A549 (cell line): Measurements from ENCODE around the gene C2orf49.

Source experiments
- BCL3 ChIP-seq: fragments of >200 bp; sonication (Bioruptor Twin); formaldehyde crosslinking; IDR thresholded peaks from 3 replicates; pipeline ENCODE4 v1.6.1; 2016
- CEBPB ChIP-seq, 2 experiments: fragments of >200 bp in 1 of 2; sonication (Bioruptor Twin) in 1 of 2; formaldehyde crosslinking in 1 of 2; IDR thresholded peaks; 2 replicates each; pipeline ENCODE4 v1.6.1; 2012 to 2016
- CTCF ChIP-seq: fragments of >200 bp; sonication (Bioruptor Twin); formaldehyde crosslinking; IDR thresholded peaks from 3 replicates; pipeline ENCODE4 v1.5.1; 2016
- ELK1 ChIP-seq: fragments of 150-350 bp; IDR thresholded peaks from 2 replicates; pipeline ENCODE4 v1.6.1; 2014; ENCODE audit warnings: low read depth, mild to moderate bottlenecking, low read length
- EP300 ChIP-seq, 2 experiments: fragments of >200 bp; sonication (Bioruptor Twin); formaldehyde crosslinking; IDR thresholded peaks; 2 replicates in 1 of 2; 3 replicates in 1 of 2; pipeline ENCODE4 v1.6.1; 2016 to 2017
- ESRRA ChIP-seq: fragments of 150-350 bp; IDR thresholded peaks from 2 replicates; pipeline ENCODE4 v1.6.1; 2014; ENCODE audit warnings: mild to moderate bottlenecking, low read length, borderline replicate concordance
- JUN ChIP-seq, 2 experiments: fragments of >200 bp; sonication (Bioruptor Twin); formaldehyde crosslinking; IDR thresholded peaks; 2 replicates in 1 of 2; 3 replicates in 1 of 2; pipeline ENCODE4 v1.6.1; 2016 to 2017
- MAX ChIP-seq: IDR thresholded peaks from 2 replicates; pipeline ENCODE4 v1.6.1; 2012
- NFE2L2 ChIP-seq: fragments of 150-350 bp; conservative IDR thresholded peaks from 2 replicates; pipeline ENCODE4 v1.6.1; 2014; ENCODE audit warnings: low read length
- PBX3 ChIP-seq: IDR thresholded peaks from 2 replicates; pipeline ENCODE4 v1.6.1; 2012
- POLR2A ChIP-seq: IDR thresholded peaks from 2 replicates; pipeline ENCODE4 v1.6.1; 2012; ENCODE audit warnings: mild to moderate bottlenecking, low read length
- REST ChIP-seq: fragments of 200-600 bp; sonication (generic); IDR thresholded peaks from 2 replicates; pipeline ENCODE4 v1.6.1; 2016; ENCODE audit warnings: antibody characterized with exemption, mild to moderate bottlenecking, moderate library complexity
- ZC3H11A ChIP-seq: fragments of 450-650 bp; IDR thresholded peaks from 2 replicates; pipeline ENCODE4 v1.6.1; 2014; ENCODE audit warnings: antibody characterized with exemption, mild to moderate bottlenecking
- ZNF302 ChIP-seq: fragments of 250-450 bp; sonication (Bioruptor Pico); IDR thresholded peaks from 2 replicates; pipeline ENCODE4 v1.9.0; 2021; ENCODE audit warnings: inconsistent platforms, mild to moderate bottlenecking, moderate library complexity

- no peak for TF ChIP-seq POLR2A
- TF ChIP-seq JUN (IDR thresholded peaks at IDR 0.05), result no peak
- TF ChIP-seq EP300 (IDR thresholded peaks at IDR 0.05), result no peak
- no peak for TF ChIP-seq CTCF
- no peak for TF ChIP-seq PBX3
- no peak for TF ChIP-seq ESRRA
- TF ChIP-seq REST, result no peak
- TF ChIP-seq ZC3H11A, result no peak
- no peak for TF ChIP-seq MAX
- no peak for TF ChIP-seq ELK1
- no peak for TF ChIP-seq NFE2L2
- no peak for TF ChIP-seq BCL3
- no peak for TF ChIP-seq ZNF302 (CRISPR knock-in tag)
- TF ChIP-seq CEBPB (IDR thresholded peaks at IDR 0.05), result no peak
Measured at GRCh38 chr2:105290981-105291660, 46.2 kb upstream of the C2orf49 start.
